Stimulated activated naive CD8-positive, alpha-beta T cell treated with anti-CD3 and anti-CD28 coated beads, Interleukin-15, Interleukin-2, amounts not matched to agents 100 ng/mL and 50 ng/mL, for 24 hours (primary cell): Measurements from ENCODE around the gene PSENEN.

Source experiments
- H3K27ac Mint-ChIP-seq: one replicate; pipeline ENCODE4 v1.8.0; 2021; ENCODE audit warnings: mild to moderate bottlenecking, mixed read lengths
- H3K27me3 Mint-ChIP-seq: one replicate; pipeline ENCODE4 v1.8.0; 2021; ENCODE audit warnings: mixed read lengths
- H3K36me3 Mint-ChIP-seq: one replicate; pipeline ENCODE4 v1.8.0; 2021; ENCODE audit warnings: low read depth, mixed read lengths
- H3K4me1 Mint-ChIP-seq: one replicate; pipeline ENCODE4 v1.8.0; 2021; ENCODE audit warnings: low read depth, mixed read lengths
- H3K4me3 Mint-ChIP-seq: one replicate; pipeline ENCODE4 v1.8.0; 2021; ENCODE audit warnings: mild to moderate bottlenecking, mixed read lengths
- H3K9me3 Mint-ChIP-seq: one replicate; pipeline ENCODE4 v1.8.0; 2021; ENCODE audit warnings: mixed read lengths

Gene PSENEN, protein sequence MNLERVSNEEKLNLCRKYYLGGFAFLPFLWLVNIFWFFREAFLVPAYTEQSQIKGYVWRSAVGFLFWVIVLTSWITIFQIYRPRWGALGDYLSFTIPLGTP

DNA sequence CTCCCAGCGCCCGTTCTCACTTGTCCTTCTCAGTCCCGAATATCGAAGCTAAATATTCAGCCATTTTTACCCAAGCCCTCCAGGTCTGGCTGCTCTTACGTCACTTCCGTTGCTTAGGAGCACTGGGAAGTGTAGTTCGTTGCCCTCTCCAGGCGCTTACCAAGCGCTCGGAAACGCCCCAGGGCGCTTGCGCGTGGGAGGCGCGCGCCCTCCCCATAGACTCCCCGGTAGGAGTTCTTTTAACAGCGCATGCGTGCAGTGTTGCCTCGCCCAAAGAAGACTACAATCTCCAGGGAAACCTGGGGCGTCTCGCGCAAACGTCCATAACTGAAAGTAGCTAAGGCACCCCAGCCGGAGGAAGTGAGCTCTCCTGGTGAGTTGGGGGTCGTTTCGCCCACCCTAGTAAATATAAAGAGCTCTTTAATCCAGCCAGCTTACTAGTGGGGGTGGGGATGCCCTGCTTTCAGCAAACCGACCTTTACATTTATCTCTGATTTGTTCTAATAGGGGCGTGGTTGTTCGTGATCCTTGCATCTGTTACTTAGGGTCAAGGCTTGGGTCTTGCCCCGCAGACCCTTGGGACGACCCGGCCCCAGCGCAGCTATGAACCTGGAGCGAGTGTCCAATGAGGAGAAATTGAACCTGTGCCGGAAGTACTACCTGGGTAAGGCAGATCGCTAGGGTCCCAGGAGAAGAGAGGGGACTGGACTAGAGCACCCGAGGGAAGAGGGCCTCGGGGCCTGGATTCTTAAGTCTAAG lies at the start of gene PSENEN, which contains the start of gene U2AF1L4:
Gene PSENEN (plus strand): TSS at position 324 of the 759 bp plus-strand sequence. CDS start 280 bp downstream, at position 604.
Gene U2AF1L4 (minus strand): TSS at position 91 of the 759 bp plus-strand sequence. CDS start 27 bp downstream, at position 64.
- Mint-ChIP-seq H3K4me3 (peak within 1 kb of the TSS; percentile 95), H3K27me3 (no peaks in the 10 kb centered on the region), H3K36me3 (peaks cover 15% of the 10 kb centered on the region), H3K9me3 (no peaks in the 10 kb centered on the region), H3K27ac (peak within 1 kb of the TSS; percentile 100), H3K4me1 (peaks cover 72% of the 10 kb centered on the region)

DNA sequence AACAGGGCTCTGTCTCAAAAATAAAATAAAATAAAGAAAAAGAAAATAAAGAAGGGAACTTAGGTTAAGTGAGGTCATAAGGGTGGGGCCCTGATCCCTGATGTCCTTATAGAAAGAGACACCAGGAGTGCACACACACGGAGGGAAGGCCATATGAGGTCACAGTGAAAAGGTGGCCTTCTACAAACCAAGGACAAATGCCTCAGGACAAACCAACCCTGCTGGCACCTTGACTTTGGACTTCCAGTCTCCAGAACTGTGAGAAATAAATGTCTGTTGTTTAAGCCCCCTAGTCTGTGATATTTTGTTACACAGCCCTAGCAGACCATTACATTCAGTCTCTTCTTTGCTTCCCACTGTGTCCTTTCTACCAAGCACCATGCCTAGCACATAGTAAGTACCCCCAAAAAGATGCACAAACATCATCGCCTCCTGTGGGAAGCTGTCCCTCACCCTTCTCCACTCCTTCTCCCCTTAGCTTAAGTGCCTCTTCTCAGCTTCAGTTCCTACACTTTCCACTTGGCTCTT lies 49.5 kb upstream of the PSENEN start:
- no peak overlapping the region for H3K4me3 Mint-ChIP-seq
- H3K27ac Mint-ChIP-seq: peak overlapping the region; percentile 0
- no peaks in the 10 kb centered on the region for H3K27me3 Mint-ChIP-seq
- H3K9me3 Mint-ChIP-seq: no peaks in the 10 kb centered on the region
- no peaks in the 10 kb centered on the region for H3K36me3 Mint-ChIP-seq
- H3K4me1 Mint-ChIP-seq: peaks cover 31% of the 10 kb centered on the region

DNA sequence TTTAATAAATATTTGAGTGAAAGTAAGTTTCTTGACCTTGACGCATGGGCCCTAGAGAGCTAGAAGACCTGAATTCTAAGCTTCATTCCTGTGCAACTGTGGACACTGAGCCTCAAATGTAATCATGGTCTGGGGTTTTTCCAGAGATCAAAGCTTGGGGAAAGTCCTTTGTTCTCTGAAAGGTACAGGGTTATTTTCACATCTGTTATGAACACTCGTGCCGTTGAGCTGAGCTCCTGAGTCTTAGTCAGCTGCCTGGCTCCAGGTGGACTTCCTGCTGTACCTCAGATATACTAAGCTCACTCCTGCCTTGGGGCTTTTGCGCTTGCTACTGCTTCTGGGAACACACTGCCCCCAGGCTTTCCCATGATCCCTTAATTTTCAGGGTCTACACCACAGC lies 48.6 kb upstream of the PSENEN start:
- Mint-ChIP-seq H3K4me3 (no peak overlapping the region), H3K4me1 (peaks cover 31% of the 10 kb centered on the region), H3K27ac (peak overlapping the region; percentile 55)

GRCh38 chr19:35702223-35703012 lies 43.0 kb upstream of the PSENEN start:
- Mint-ChIP-seq H3K36me3 (no peaks in the 10 kb centered on the region), H3K4me3 (peak overlapping the region; percentile 96), H3K27me3 (no peaks in the 10 kb centered on the region)

More for the DNA sequence above, 48.6 kb upstream of the PSENEN start:
- Mint-ChIP-seq H3K36me3 (no peaks in the 10 kb centered on the region), H3K27me3 (no peaks in the 10 kb centered on the region), H3K9me3 (no peaks in the 10 kb centered on the region)

GRCh38 chr19:35703343-35703742 lies 42.1 kb upstream of the PSENEN start:
- Mint-ChIP-seq H3K4me1 (peaks cover 18% of the 10 kb centered on the region), H3K27ac (no peak overlapping the region), H3K9me3 (no peaks in the 10 kb centered on the region), H3K27me3 (no peaks in the 10 kb centered on the region), H3K4me3 (no peak overlapping the region), H3K36me3 (no peaks in the 10 kb centered on the region)

More at GRCh38 chr19:35702223-35703012, 43.0 kb upstream of the PSENEN start:
- H3K9me3 Mint-ChIP-seq: no peaks in the 10 kb centered on the region
- H3K4me1 Mint-ChIP-seq: peaks cover 17% of the 10 kb centered on the region
- H3K27ac Mint-ChIP-seq: peak overlapping the region; percentile 94

DNA sequence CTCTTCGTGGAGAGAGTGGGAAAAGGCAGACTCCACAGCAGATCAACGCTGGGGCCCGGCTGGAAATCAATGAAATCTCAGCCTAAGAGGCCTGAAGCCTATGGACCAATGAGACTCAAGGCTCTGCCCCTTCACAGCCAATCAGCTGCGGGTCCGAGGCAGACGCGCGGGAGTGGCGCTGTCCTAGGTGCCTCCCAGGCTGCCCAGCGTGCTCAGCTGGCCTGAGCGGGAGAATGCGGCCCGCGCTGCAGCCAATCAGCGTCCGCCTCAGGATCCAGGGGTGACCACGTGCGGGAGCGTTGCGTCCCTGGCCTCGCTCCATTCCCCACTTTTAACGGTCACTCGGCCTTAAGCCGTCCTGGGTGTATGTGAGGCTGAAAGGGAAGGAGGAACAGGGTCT lies 41.2 kb upstream of the PSENEN start, which contains the start of gene ZBTB32:
Gene ZBTB32 (plus strand): TSS at position 341 of the 400 bp plus-strand sequence. CDS start 10,069 bp downstream, outside the sequence.
- Mint-ChIP-seq H3K36me3 (no peaks in the 10 kb centered on the region), H3K4me1 (peaks cover 24% of the 10 kb centered on the region), H3K4me3 (no peak within 1 kb of the TSS), H3K9me3 (no peaks in the 10 kb centered on the region), H3K27ac (no peak within 1 kb of the TSS), H3K27me3 (no peaks in the 10 kb centered on the region)

- H3K4me1 Mint-ChIP-seq: peaks cover 45% of the 10 kb centered on the region
- H3K27me3 Mint-ChIP-seq: no peaks in the 10 kb centered on the region
- H3K4me3 Mint-ChIP-seq: no peak overlapping the region
- no peak overlapping the region for H3K27ac Mint-ChIP-seq
- H3K9me3 Mint-ChIP-seq: no peaks in the 10 kb centered on the region
- H3K36me3 Mint-ChIP-seq: peaks cover 6% of the 10 kb centered on the region
These were observed 37.1 kb upstream of the PSENEN start for GRCh38 chr19:35708391-35708790.

DNA sequence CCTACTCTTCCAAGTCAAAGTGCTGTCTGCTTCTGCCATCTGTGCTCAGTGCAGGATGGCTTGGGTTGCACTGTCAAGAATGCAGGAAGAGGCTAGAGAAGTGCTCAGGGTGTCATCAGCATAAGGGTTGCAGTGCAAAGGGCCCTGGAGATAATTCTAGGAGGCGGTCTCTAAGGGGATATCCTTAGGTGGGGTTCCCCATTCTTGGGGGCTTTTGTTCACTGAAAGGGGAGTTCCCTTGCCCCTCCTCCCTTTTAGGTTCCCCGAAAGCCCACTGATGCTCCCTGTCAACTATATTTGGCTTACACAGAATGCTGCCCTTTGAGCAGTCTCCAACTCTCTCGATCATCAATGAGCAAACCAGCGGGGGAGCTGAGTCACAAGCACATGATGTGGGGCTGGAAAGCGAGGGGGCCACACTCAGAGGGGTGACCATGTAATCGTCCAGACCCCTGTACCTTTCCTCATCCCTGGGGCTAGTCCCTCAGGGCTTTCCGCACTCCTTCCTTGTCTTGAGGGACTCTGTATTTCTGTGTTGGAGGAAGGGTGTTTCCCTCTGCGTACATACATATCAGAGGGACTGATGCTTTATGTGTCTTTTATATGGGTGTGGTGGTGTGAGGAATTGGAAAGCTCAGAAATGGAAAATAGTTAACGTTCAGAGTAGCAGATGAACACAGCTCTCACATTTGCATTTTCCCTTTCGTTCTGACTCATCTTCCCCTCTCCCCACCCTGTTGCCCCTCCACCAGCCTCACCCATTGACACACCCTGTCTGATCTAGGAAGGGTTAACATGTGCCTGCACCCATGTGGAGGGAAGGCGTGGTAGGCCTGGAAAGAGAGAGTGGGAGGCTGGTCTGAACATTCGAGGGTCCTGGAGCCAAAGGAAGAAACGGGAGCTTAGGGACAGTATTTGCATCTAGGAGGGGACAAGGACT lies 34.4 kb upstream of the PSENEN start:
- Mint-ChIP-seq H3K27me3 (no peaks in the 10 kb centered on the region), H3K9me3 (no peaks in the 10 kb centered on the region), H3K4me3 (peak overlapping the region; percentile 69), H3K36me3 (peaks cover 33% of the 10 kb centered on the region), H3K4me1 (peaks cover 52% of the 10 kb centered on the region), H3K27ac (peak overlapping the region; percentile 99)

GRCh38 chr19:35712567-35713505 lies 32.6 kb upstream of the PSENEN start:
- peak overlapping the region; percentile 99 for H3K27ac Mint-ChIP-seq
- H3K4me1 Mint-ChIP-seq: peaks cover 59% of the 10 kb centered on the region
- H3K4me3 Mint-ChIP-seq: peak overlapping the region; percentile 92
- H3K36me3 Mint-ChIP-seq: peaks cover 47% of the 10 kb centered on the region
- H3K9me3 Mint-ChIP-seq: no peaks in the 10 kb centered on the region
- H3K27me3 Mint-ChIP-seq: no peaks in the 10 kb centered on the region

GRCh38 chr19:35713506-35713850 lies 32.0 kb upstream of the PSENEN start:
- H3K9me3 Mint-ChIP-seq: no peaks in the 10 kb centered on the region
- H3K4me3 Mint-ChIP-seq: peak overlapping the region; percentile 92
- peaks cover 47% of the 10 kb centered on the region for H3K36me3 Mint-ChIP-seq
- H3K27me3 Mint-ChIP-seq: no peaks in the 10 kb centered on the region
- peaks cover 56% of the 10 kb centered on the region for H3K4me1 Mint-ChIP-seq
- H3K27ac Mint-ChIP-seq: peak overlapping the region; percentile 99

DNA sequence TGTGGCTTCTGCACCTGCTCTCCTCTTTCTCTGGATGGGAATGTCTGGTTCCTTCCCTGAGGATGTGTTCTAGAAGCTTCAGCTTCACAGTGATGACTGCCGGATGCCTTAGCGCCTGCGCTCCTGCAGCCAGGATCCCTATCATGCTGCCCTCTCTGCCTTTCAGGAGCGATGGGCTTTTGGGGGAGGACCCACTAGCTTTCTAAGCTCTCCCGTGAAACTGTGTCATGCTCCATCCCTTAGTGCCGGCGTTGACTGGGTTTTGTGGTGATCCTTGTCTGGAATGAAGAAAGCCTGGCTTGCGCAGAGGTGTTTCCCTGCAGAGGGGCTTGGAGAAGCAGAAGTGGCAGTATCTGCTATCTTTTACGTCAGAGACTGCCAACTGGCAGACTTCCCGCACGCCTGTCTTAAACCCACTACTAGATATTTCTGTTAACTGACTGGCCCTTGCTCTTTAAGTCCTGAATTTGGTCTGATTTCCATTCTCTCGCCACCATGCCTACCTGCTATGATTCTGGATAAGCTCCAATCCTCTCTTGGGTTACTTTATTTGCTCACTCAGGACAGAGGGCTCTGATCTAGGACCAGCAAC lies 31.5 kb upstream of the PSENEN start:
- Mint-ChIP-seq H3K9me3 (no peaks in the 10 kb centered on the region), H3K4me1 (peaks cover 58% of the 10 kb centered on the region), H3K36me3 (peaks cover 47% of the 10 kb centered on the region), H3K27me3 (no peaks in the 10 kb centered on the region), H3K27ac (peak overlapping the region; percentile 99), H3K4me3 (peak overlapping the region; percentile 92)

- Mint-ChIP-seq H3K4me3 (peak overlapping the region; percentile 92), H3K27me3 (no peaks in the 10 kb centered on the region), H3K36me3 (peaks cover 54% of the 10 kb centered on the region), H3K9me3 (no peaks in the 10 kb centered on the region), H3K27ac (peak overlapping the region; percentile 99), H3K4me1 (peaks cover 59% of the 10 kb centered on the region)
These were observed 30.7 kb upstream of the PSENEN start for GRCh38 chr19:35714601-35715354.
